GM18520 (cell line): ENCODE measurements around the gene RCAN1.

ENCODE experiments used
- ATAC-seq: cut with Tn5 transposase; IDR thresholded peaks from one replicate; pipeline ENCODE4 v1.9.1; 2021; ENCODE audit not compliant: unreplicated experiment

Gene RCAN1

DNA sequence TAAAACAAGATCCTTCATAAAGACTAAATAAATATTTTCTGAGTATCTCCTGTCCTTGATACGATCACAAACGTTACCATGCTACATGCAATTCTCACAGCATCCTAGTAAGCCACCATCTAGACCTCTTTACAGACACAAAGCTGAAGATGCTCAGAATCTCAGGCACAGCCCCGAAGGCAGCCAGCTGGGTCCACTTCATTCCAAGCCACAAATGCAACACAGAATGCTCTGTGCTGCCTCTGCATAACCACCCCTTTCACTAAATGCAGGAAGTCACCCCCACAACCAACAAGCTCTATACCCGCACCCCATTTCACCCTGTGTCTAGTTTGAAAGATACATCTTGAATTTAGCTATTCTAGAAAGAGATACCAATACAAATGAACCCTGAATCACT lies 12.9 kb downstream of the RCAN1 start:
- ATAC-seq, result no peak

DNA sequence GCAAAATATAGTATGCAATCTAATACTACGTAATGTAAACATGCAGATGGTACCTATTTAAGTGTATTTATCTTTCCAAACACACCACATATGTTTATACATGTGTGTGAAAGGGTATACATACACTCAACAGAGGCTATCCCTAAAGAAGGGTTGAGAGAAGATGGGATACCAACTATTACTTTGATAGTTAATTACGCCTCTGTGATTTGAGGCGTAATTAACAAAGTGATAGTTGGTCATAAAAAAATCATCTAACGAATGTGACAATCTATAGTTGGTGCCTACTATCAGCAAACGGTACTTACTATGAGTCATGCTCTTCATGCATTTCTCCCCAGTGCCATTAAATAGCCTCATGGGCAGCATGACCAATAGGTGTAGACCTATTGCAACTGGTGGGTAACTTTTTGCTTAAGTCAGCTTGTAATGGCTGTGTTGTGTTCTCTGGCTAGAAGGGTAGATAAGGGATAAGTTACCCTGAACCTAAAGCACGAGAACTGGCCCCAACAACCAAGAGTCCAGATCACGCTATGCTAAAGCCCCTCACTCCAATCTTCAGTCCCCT lies 15.3 kb downstream of the RCAN1 start:
- ATAC-seq, result no peak

DNA sequence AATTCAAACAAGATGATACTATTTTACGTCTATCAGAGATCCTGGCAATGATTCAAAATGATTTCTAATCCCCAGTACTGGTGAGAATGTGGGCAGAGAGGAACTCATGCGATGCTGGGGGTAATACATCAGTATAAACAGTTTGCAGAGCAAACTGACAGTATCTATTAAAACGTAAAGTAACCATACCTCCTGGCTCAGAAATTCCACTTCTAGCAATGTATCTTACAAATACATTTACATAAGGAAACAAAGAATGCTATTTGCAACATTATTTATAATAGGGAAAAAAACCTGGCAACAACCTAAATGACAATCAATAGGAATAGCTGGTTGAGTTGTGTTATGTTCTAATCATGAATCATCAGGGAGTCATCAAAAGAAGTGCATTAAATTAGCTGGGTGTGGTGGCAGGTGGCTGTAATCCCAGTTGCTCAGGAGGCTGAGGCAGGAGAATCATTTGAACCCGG lies 15.9 kb downstream of the RCAN1 start:
- no peak for ATAC-seq

DNA sequence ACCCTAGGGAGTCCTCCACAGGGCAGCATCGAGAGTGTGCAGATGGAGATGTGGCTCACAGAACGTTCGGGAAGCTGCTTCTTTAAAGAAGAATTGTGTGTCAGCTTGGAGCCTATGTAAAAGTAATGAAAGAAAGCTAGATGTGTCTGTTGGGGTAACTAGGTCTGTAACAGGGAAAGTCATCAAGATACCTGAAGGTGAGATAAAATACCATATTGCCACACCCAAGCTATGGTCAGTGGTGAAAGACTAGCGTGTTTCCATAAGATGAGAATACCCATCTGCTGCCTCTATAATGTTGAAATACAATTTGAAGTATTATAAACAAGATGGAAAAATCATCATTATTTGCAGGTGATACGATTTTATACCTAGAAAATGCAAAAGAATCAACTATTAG lies 17.5 kb downstream of the RCAN1 start:
- no peak for ATAC-seq

DNA sequence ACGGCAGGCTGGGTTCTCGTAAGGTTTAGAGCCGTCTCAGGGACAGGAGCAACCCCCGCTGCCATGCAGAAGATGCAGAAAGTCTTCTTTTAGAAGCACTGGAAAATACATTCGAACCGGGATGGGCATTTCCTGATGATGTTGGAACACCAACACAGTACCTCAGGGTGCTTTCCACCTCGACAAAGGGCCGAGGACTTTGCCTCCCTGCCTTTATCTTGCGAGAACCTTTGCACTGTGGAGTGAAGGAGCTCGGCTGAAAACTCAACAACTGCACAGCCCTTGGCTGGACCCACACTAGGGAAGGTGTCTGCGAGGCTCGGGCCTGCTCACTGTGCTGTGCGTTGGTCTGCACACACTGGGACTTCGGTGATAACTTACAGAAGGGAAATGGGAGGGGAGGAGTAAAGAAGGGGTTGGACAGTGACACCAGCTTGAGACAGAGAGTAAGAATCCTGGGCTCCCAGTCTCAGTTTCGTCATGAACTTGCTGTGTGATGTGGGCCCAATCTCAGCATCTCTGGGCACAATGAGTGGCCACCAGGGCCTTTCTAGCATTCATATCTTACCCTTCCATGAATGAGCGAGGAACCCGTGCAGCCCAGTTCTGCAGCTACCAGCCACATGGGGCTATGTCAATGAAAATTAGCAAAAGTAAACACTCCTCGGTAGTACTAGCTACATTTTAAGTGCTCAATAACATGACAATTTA lies 18.2 kb downstream of the RCAN1 start:
- ATAC-seq, result no peak

DNA sequence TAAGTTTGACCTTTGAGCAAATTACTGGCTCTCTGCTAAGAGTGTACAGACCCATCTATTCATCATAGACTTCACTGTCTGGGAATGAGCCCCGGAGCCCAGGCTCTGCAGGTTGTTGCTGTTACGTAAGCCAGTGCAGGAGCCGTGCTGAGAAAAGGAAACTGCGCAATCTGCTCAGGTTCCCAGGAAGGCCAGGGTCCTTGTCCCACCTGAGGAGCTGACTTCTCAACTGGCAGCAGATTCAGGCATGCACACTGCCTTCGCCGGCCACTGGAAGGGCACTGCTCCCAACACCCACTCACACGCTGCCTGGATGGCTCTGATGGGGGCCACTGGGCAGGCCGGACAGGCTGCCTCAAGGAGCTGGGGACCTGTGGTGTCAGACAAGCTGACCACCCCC lies 19.5 kb downstream of the RCAN1 start:
- no peak for ATAC-seq

DNA sequence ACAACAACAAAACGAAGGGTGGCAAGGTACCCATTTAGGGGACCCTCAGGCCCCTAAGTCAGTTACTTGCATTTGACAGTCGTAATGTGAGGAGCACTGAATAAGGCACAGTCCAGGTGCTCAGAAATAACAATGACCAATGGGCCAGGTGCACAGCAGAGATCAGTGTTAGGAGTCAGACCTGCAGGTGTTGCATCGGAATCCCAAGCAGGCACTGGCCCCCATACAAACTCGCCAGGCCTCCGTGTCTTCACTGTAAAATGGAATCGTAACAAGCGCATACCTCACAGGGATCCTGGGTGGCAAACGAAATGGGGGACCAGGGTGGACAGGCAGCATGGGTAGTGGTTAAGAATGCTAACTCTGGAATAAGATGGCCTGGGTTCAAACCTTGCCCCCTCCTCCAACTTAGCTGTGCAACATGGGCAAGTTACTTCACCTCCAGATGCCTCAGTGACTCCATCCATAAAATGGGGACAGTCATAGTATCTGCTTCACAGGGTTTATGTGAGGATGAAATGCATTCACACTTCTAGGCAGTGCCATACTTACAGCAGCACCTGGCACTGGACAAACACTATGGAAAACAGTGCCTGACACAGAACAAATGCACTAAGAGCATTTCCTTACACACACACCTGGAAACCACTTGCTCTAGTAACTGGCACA lies 20.2 kb downstream of the RCAN1 start:
- no peak for ATAC-seq

DNA sequence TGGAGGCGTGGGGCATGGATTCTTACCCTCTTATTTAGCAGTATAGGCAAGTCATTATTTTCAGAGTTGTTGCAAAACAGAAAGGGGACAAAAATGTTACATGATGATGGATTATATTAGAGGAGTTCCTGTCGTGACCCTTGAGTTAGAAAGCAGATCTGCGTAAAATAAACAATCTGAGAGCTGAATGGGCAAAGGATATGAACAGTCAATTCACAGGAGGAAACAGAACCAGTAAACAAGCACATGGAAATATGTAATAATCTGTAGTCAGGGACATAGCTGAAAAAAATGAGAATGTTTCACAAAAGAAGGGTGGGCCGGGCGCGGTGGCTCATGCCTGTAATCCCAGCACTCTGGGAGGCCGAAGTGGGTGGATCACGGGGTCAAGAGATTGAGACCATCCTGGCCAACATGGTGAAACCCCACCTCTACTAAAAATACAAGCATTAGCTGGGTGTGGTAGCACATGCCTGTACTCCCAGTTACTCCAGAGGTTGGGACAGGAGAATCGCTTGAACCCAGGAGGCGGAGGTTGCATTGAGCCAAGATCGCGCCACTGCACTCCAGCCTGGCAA lies 20.9 kb downstream of the RCAN1 start:
- ATAC-seq, result no peak

DNA sequence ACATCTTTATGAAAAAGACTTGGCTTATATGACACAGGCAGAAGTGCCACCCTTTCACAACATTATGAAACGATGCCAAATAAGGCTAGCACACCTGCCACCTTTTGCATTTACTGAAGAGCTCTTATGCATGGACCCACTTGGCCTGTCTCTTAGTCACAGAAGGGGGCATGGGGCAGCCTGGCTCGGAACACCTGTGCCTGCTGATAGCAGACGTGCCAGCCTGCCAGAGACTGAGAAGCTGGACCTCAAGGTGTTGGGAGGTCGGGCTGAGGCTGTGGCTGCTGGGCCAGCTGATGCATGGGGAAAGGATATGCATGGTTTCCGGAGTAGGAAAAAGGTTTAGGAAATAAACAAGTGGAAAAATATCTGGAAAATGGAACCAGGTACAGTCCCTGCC lies 21.5 kb downstream of the RCAN1 start:
- no peak for ATAC-seq

DNA sequence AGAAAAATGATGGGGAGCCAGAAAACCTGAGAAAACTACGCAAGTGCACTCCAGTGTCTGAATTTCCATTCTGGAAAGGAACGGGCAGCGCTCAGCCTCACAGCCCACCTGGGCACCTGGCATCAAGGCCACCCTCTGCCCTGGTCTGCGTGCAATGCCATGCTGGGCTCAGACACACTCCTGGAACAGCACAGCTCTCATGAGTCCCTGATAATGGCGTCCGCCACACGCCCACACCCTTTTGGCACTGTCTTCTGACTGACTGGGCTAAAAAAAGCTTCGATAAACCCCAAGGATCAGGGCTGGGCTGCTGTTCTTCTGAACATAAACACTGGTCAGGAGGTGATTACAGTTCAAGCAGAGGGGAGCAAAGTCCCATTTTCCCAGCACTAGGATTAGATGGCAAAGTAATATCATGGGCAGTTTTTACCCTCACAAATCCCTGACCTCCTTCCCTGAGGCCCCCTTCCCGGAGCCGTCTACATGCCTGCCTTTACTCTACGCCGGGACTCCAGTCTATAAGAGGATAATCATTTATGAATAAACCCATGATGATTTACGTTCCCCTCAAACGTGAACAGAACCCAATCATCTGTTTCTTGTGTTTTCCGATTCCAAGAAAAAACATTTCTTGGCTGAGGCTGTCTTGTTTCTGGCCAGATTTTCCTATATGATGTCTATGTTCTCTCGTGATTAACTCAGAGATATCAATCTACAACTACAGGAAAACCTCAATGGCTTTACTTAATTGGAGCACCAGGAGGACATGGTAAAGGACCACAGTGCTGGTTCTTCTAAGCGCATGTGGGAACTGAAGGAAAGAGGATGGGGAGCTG lies 22.6 kb downstream of the RCAN1 start:
- no peak for ATAC-seq

DNA sequence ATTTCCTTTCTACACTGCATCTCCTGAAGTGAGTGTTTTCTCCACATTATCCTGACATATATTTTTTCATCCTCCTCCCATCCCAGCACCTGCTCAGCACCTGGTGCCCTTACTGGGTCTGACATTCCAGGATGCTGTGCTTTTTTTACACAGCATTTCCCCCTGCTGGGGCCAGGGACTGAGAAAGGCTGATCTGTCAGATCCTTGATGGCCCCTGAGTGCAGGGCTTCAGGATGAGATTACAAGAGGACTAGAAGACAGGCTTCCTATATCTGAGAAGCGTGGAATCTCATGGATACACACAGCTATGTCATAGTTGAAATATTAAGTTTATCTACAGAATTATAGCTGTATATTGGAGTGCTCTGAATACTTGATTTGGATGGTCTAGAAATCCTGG lies 24.4 kb downstream of the RCAN1 start:
- ATAC-seq, result no peak

DNA sequence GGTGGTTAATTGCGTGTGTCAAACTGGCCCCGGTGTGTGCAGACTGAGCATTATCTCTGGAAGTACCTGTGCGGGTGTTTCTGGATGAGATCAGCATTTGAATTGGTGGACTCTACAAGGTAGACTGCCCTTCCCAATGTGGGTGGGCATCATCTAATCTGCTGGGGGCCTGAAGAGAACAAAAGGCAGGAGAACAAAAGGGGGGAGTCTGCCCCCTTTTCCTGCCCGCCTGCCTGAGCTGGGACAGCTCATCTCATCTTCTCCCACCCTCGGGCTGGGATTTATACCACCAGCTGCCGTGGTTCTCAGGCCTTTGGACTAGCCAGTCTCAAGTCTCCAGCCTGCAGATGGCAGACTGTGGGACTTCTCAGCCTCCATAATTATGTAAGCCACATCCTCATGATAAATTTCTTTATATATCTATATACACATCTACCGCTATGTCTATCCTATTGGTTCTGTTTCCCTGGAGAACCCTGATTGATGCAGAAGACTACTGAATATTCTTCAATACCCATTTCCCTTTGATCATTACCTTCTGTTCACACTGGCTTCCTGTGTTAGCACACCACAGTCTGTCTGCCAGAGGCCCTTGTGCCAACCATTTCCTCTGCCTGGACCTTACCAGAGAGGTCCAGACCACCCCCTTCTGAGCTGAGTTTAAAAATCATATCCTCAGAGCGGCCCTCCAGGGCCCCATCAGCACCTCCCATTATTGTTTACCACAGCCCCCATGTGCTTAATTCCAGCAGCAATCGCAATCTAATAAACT lies 25.2 kb downstream of the RCAN1 start:
- no peak for ATAC-seq

DNA sequence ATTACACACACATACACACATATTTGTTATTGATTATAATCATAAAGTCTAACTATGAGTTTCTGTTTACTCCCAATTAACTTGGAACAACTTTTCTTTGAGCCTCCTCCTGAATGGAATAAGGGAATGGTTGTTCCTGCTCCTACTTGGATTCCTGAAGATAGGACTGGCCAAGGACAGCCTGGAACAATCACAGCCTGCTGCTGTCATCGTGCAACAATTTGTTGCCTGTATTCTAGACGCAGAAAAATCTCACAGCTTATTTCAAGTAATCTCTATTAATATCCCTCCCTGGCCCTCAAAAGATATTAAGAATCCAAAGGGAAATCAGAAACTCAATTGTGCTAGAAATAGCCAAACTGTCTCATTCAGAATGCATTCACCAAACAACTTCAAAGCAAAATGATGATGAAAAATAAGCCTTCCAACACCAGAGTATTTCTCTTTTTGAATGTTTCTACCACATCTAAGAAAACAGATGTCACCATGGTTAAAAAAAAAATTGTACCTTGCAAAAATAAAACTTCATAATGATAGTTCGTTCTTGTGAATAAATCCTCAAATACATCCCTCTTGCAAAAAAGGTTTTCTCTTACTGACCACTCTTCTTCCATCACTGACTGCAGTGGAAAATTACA lies 30.9 kb downstream of the RCAN1 start:
- no peak for ATAC-seq

DNA sequence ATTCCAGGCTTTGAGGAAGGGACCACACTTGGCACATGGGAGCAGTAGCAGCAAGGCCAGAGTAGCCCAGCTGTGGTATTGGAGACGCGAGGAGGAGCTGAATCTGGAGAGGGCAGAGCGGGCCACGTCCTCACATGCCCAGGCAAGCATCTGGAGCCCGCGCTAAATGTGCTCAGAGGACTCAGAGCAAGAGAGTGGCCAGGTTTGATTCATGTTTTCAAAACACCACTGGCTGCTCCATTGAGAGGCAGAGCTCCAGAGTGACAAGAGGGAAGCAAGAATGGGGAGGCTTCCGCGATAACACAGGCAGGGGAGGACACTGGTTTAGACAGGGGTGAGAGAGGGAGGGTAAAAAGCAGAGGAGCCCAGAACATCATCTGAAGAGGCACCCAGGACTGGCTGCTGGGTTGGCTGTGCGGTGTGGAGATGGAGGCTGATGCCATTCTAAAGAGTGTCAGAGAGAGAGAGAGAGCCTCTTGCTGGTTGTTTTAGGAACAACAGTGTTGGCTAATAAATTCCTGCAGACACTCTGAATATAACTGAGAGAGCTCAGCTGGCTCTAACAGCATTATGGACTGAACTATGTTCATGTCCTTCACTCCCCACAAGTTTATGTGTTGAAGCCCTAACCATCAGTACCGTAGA lies 32.3 kb downstream of the RCAN1 start:
- ATAC-seq, result no peak

DNA sequence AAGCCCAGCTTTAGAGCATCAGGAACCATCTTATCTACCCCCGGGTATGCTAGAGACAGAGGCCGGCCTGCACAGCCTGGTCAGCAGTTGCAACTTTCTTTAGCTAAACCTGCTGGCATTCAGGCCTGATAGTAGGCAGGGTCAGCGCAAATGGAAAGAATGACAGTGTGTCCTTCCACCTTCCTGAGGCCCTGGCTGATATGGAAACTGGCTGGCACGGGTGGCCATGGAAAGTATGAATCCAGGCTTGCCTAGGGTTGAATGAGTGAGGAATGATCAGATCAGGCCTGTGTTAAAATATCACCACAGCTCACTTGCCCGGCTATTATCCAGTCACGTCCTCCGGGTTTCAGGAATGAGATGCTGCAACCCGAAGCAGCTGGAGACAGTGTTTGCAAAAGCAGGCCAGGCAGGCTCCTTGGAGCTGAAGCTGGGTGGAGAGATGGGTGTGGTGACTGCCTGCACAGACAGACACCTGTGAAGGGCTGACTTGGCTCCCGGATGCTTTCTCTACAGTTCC lies 34.7 kb downstream of the RCAN1 start:
- ATAC-seq, result no peak

DNA sequence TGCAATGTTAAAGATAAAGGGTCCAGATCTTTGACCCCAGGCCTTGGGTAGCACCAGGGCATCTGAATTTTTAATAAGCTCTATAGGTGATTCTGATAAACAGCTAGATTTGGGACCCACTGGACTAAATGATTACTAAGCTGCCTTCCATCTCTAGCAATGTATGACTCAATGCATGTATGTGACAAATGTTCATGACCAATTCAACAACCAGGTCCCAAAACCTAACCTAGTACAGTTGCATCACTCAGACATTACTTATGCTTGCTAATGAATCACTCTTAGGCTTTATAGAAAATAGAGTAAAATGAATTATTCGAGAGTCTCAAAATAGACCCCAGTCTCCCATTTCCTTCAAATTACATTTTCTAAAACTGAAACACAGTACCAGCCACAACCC lies 35.5 kb downstream of the RCAN1 start:
- ATAC-seq, result no peak

DNA sequence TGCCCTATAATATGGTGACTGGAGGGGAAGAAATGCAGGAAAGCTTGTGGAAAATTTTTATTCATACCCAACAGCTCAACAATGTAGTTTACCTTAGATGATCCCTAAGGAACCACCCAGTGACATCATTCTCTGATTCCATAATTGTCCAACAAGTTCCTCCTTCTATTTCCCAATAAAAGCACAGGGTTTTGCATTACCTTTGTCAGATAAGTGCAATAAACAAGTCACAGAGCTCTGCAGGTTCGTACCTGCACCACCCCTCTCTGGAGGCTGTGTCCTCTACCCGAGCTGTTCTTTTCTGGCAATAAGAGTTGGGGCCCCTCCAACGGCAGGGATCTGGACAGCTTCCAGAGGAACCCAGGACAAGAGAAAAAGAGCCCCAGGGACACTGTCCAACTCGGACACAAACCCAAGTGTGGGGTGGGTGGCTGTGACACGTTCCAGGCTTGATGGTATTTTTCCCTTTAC lies 38.8 kb downstream of the RCAN1 start:
- ATAC-seq, result no peak

DNA sequence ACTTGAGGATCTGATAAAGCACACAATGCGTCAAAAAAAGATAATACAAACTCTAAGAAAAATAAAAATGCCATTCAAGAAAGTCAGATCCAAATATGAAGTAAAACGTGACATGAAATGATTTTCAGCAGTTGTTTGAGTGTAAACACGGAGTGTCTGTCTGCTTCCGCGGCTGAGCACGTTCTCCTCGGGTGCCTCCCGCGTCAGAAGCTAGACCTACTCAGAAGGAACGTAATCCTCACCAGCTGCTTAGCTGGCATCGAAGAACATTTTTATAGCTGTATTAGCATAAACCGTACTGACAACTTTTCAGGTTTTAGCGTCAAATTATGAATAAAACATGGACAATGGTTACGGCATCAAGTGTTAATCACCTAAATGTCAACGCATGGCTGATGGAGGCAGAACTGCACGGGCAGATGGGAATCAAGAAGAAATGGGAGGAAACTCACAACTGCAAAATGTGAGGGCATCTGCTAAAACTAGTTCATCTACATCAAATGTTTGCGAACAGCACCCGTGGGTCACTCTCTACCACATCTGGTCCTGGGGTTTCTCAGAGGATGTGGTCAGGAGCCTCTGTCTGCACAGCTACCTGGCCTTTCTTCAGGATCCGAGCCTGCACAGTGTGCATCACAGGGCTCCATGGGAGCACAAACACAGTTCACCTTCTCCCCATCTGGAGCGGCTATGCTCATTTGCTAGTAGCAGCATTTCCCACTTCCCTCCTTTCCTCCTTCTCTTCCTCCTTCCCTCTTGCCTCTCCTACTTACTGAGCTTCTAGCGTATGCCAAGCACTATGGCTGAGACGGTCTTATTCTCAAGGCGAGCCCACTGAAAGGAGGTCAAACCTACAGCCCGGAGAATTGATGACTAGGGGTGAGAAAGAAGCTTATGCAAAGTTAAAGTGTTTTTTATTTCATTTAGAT lies 40.0 kb downstream of the RCAN1 start:
- ATAC-seq, result no peak
